ENCODE data around the gene PIGQ.

GRCh38 chr16:544517-544916 lies 25.3 kb upstream of the PIGQ start:
- TF ChIP-seq POLR2A (IDR thresholded peaks at IDR 0.05) (no peak), CTCF (IDR thresholded peaks at IDR 0.05) (no peak), EP300 (IDR thresholded peaks at IDR 0.05) (no peak), POLR2AphosphoS5 (IDR thresholded peaks at IDR 0.05) (no peak)
